ENCODE measurements around the gene RAB40C. TPM values are rescaled to one million over a fixed set of nuclear protein-coding genes. Genes with fewer than 3 reads are reported as not detected.
A peak's percentile ranks its signal among the peaks of the same experiment; 100 is the strongest.

RAB40C gene
- total RNA-seq, 1 donor from 2014 or later, result 31.6 TPM

- H3K36me3 Mint-ChIP-seq (ENCODE audit: low read depth), result no peaks in the 10 kb centered on the region
- no peak for TF ChIP-seq CTCF (conservative IDR thresholded peaks at IDR 0.05)
- no peaks in the 10 kb centered on the region for H3K9me3 Mint-ChIP-seq
Observed at GRCh38 chr16:565419-566330, 24.2 kb upstream of the RAB40C start.

GRCh38 chr16:566475-567372 is 23.1 kb upstream of the RAB40C start, which contains the start of gene NHLRC4:
NHLRC4 (plus strand) TSS chr16:567005; CDS start chr16:568048, 1,043 bp downstream.
- H3K4me3 Mint-ChIP-seq, result peak within 1 kb of the TSS; percentile 73
- TF ChIP-seq CTCF (conservative IDR thresholded peaks at IDR 0.05), result no peak
- peaks cover 16% of the 10 kb centered on the region for H3K27me3 Mint-ChIP-seq (ENCODE audit: low read depth)
- H3K9me3 Mint-ChIP-seq, result no peaks in the 10 kb centered on the region
- H3K36me3 Mint-ChIP-seq (ENCODE audit: low read depth), result no peaks in the 10 kb centered on the region
- H3K27ac Mint-ChIP-seq (ENCODE audit: unreplicated experiment), result no peak within 1 kb of the TSS
- DNase-seq (ENCODE audit: low read depth, low spot score), result peak; percentile 43
- peaks cover 25% of the 10 kb centered on the region for H3K4me1 Mint-ChIP-seq

More at GRCh38 chr16:565419-566330, 24.2 kb upstream of the RAB40C start:
- Mint-ChIP-seq H3K4me3 (no peak overlapping the region), H3K4me1 (peaks cover 15% of the 10 kb centered on the region), H3K27ac (ENCODE audit: unreplicated experiment) (no peak overlapping the region), H3K27me3 (ENCODE audit: low read depth) (peaks cover 23% of the 10 kb centered on the region)
- DNase-seq (ENCODE audit: low read depth, low spot score), result no peak

- Mint-ChIP-seq H3K9me3 (no peaks in the 10 kb centered on the region), H3K4me1 (peaks cover 29% of the 10 kb centered on the region), H3K27me3 (ENCODE audit: low read depth) (peaks cover 8% of the 10 kb centered on the region), H3K27ac (ENCODE audit: unreplicated experiment) (no peak overlapping the region), H3K4me3 (peak overlapping the region; percentile 73), H3K36me3 (ENCODE audit: low read depth) (no peaks in the 10 kb centered on the region)
- TF ChIP-seq CTCF (conservative IDR thresholded peaks at IDR 0.05), result no peak
- no peak for DNase-seq (ENCODE audit: low read depth, low spot score)
Observed at GRCh38 chr16:567373-568256, 22.3 kb upstream of the RAB40C start.

- H3K9me3 Mint-ChIP-seq, result no peaks in the 10 kb centered on the region
- peak overlapping the region; percentile 93 for H3K4me3 Mint-ChIP-seq
- peaks cover 29% of the 10 kb centered on the region for H3K4me1 Mint-ChIP-seq
- peaks cover 2% of the 10 kb centered on the region for H3K27me3 Mint-ChIP-seq (ENCODE audit: low read depth)
- no peak for DNase-seq (ENCODE audit: low read depth, low spot score)
- no peak overlapping the region for H3K27ac Mint-ChIP-seq (ENCODE audit: unreplicated experiment)
- H3K36me3 Mint-ChIP-seq (ENCODE audit: low read depth), result no peaks in the 10 kb centered on the region
- no peak for TF ChIP-seq CTCF (conservative IDR thresholded peaks at IDR 0.05)
Observed at GRCh38 chr16:568401-569258, 21.2 kb upstream of the RAB40C start.
